HepG2 (cell line): ENCODE results near the gene BTG3. TPM values are rescaled to one million over a fixed set of nuclear protein-coding genes. Genes with fewer than 3 reads are reported as not detected.

Experiments used
- CBX5 ChIP-seq: sonication (generic); formaldehyde crosslinking; IDR thresholded peaks from 2 replicates; pipeline ENCODE4 v1.4.0; 2020; ENCODE audit warnings: missing genetic modification reagents, borderline replicate concordance
- CREB1 ChIP-seq, 2 experiments: fragments of 450-650 bp in 1 of 2; IDR thresholded peaks; 2 replicates each; pipeline ENCODE4 v1.6.1; 2016 to 2017; ENCODE audit warnings: control low read depth in 1 of 2, mild to moderate bottlenecking in 1 of 2, missing compliant biosample characterization in 1 of 2, missing genetic modification characterization in 1 of 2
- ERF ChIP-seq: IDR thresholded peaks from 2 replicates; pipeline ENCODE4 v1.6.1; 2018; ENCODE audit warnings: missing biosample characterization, missing genetic modification reagents
- FOXM1 ChIP-seq: sonication (generic); formaldehyde crosslinking; IDR thresholded peaks from 2 replicates; pipeline ENCODE4 v1.5.0; 2020; ENCODE audit warnings: missing genetic modification reagents
- MAFG ChIP-seq: sonication (generic); formaldehyde crosslinking; IDR thresholded peaks from 2 replicates; pipeline ENCODE4 v1.5.1; 2020; ENCODE audit warnings: mild to moderate bottlenecking, missing genetic modification reagents
- RFX5 ChIP-seq: IDR thresholded peaks from 2 replicates; pipeline ENCODE4 v1.6.1; 2011; ENCODE audit warnings: low read depth, low read length, improper control_type of control experiment
- SAP130 ChIP-seq: IDR thresholded peaks from 2 replicates; pipeline ENCODE4 v1.6.1; 2016; ENCODE audit warnings: low read depth
- SCMH1 ChIP-seq: sonication (generic); formaldehyde crosslinking; IDR thresholded peaks from 2 replicates; pipeline ENCODE4 v1.9.0; 2021; ENCODE audit warnings: missing genetic modification reagents, mild to moderate bottlenecking, borderline replicate concordance
- SMAD9 ChIP-seq: sonication (generic); formaldehyde crosslinking; IDR thresholded peaks from 2 replicates; pipeline ENCODE4 v1.5.1; 2020; ENCODE audit warnings: mild to moderate bottlenecking, missing genetic modification reagents
- SOX6 ChIP-seq, 2 experiments: fragments of 450-650 bp in 1 of 2; sonication (generic) in 1 of 2; formaldehyde crosslinking in 1 of 2; IDR thresholded peaks; 2 replicates each; pipeline versions ENCODE4 v1.4.0 to v1.6.1; 2017 to 2020; ENCODE audit warnings: antibody characterized with exemption in 1 of 2, mild to moderate bottlenecking in 1 of 2, missing genetic modification reagents in 1 of 2
- SRSF1 ChIP-seq: fragments of 200-400 bp; formaldehyde crosslinking; optimal IDR thresholded peaks from 2 replicates; pipeline ENCODE3; 2017; ENCODE audit warnings: mild to moderate bottlenecking, low read depth, low read length, moderate library complexity
- TGIF2 ChIP-seq: IDR thresholded peaks from 2 replicates; pipeline ENCODE4 v1.6.1; 2016; ENCODE audit warnings: control low read depth, missing compliant biosample characterization
- TSC22D2 ChIP-seq: sonication (generic); formaldehyde crosslinking; IDR thresholded peaks from 2 replicates; pipeline ENCODE4 v1.5.1; 2020; ENCODE audit warnings: missing genetic modification reagents, mild to moderate bottlenecking, borderline replicate concordance
- ZMYM4 ChIP-seq: sonication (generic); formaldehyde crosslinking; IDR thresholded peaks from 2 replicates; pipeline ENCODE4 v1.8.1; 2023; ENCODE audit warnings: mild to moderate bottlenecking, missing genetic modification reagents
- ZNF205 ChIP-seq: IDR thresholded peaks from 2 replicates; pipeline ENCODE4 v1.6.1; 2018; ENCODE audit warnings: missing biosample characterization, missing genetic modification reagents
- ZNF33B ChIP-seq: sonication (generic); formaldehyde crosslinking; IDR thresholded peaks from 2 replicates; pipeline ENCODE4 v1.5.1; 2020; ENCODE audit warnings: mild to moderate bottlenecking, missing genetic modification reagents
- ZNF501 ChIP-seq: sonication (generic); formaldehyde crosslinking; IDR thresholded peaks from 2 replicates; pipeline ENCODE4 v1.5.1; 2020; ENCODE audit warnings: mild to moderate bottlenecking, moderate library complexity, missing genetic modification reagents
- ZNF564 ChIP-seq: sonication (generic); formaldehyde crosslinking; IDR thresholded peaks from 2 replicates; pipeline ENCODE4 v1.8.1; 2023; ENCODE audit warnings: mild to moderate bottlenecking, missing genetic modification reagents
- ZNF878 ChIP-seq: sonication (generic); formaldehyde crosslinking; IDR thresholded peaks from 2 replicates; pipeline ENCODE4 v1.8.1; 2023; ENCODE audit warnings: mild to moderate bottlenecking, missing genetic modification reagents, moderate library complexity
- ZNF879 ChIP-seq: sonication (generic); formaldehyde crosslinking; IDR thresholded peaks from 2 replicates; pipeline ENCODE4 v1.8.1; 2023; ENCODE audit warnings: missing genetic modification reagents
- polyA plus RNA-seq, 8 experiments: library from polyadenylated mRNA; depleted of rRNA in 3 of 8; stranded (reverse) in 7 of 8; unstranded in 1 of 8; fragments of >200 nt; fragmentation: Illumina TruSeq in 4 of 8; extraction: Trizol in 4 of 8; gene quantifications; 2 replicates each; pipeline versions ENCODE4 v1.2.1 to v1.2.3, GENCODE V29; 2011 to 2016; ENCODE audit warnings: low read depth in 4 of 8, missing spikeins in 1 of 8, mixed read lengths in 1 of 8; ENCODE audit not compliant: insufficient read depth in 1 of 8
- total RNA-seq, 5 experiments: library from RNA; depleted of rRNA; stranded (reverse); fragments of >200 nt; fragmentation: Illumina TruSeq; extraction: Trizol; gene quantifications; 2 replicates each; pipeline ENCODE4 v1.2.3, GENCODE V29; 2016; ENCODE audit warnings: low read depth in 1 of 5
- TF ChIP-seq, protein P1 (sequence below): sonication (generic); formaldehyde crosslinking; IDR thresholded peaks from 2 replicates; pipeline ENCODE4 v1.9.0; 2022; ENCODE audit warnings: missing genetic modification reagents, mild to moderate bottlenecking, borderline replicate concordance
- TF ChIP-seq, protein P2 (sequence below): sonication (generic); formaldehyde crosslinking; IDR thresholded peaks from 2 replicates; pipeline ENCODE4 v1.8.1; 2023; ENCODE audit warnings: missing genetic modification reagents, mild to moderate bottlenecking, borderline replicate concordance
- TF ChIP-seq, protein P3 (sequence below): IDR thresholded peaks from 2 replicates; pipeline ENCODE4 v1.6.1; 2016; ENCODE audit warnings: missing compliant biosample characterization, missing genetic modification reagents, borderline replicate concordance
- TF ChIP-seq, protein P4 (sequence below): sonication (generic); formaldehyde crosslinking; IDR thresholded peaks from 2 replicates; pipeline ENCODE4 v1.4.0; 2020; ENCODE audit warnings: missing genetic modification reagents
- TF ChIP-seq, protein P5 (sequence below): sonication (generic); formaldehyde crosslinking; IDR thresholded peaks from 2 replicates; pipeline ENCODE4 v1.5.1; 2020; ENCODE audit warnings: missing genetic modification reagents, mild to moderate bottlenecking, borderline replicate concordance

The BTG3 gene
- total and polyA plus RNA-seq, 2 of the 13 experiments (the other 11 are each of a cell fraction or from before 2014, with no cell fraction given), result 13.9 to 27.4 TPM

DNA sequence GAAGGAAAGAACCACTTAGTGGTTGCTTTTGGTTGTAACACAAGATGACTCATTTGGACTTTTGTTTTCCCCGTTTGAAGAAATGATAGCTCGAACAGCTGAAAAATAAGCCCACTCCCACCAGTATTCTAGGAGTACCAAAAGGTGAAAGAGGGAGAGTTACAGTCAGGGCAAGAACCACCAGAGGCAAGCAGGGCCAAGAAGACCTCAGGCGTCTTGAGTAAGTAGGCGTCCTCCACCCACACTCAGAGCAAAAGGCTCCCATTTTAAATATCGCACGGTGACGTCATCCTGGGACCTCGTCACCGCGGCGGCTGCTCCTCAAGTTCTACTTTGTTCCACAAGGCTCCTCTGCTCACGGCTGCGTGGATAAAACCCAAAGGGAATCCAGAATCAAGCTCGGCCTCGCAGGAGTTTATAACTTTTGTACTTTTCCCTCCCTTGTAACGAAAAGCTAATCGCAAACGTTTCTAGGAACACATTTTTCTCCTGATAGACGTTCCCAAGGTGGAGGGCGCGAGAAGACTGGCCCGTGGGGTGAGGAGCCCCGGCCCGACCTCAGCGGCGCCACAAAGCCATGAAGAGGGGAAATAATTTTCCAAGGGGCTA is 1.2 kb downstream of the BTG3 start (continued):
- TF ChIP-seq, protein P1, sequence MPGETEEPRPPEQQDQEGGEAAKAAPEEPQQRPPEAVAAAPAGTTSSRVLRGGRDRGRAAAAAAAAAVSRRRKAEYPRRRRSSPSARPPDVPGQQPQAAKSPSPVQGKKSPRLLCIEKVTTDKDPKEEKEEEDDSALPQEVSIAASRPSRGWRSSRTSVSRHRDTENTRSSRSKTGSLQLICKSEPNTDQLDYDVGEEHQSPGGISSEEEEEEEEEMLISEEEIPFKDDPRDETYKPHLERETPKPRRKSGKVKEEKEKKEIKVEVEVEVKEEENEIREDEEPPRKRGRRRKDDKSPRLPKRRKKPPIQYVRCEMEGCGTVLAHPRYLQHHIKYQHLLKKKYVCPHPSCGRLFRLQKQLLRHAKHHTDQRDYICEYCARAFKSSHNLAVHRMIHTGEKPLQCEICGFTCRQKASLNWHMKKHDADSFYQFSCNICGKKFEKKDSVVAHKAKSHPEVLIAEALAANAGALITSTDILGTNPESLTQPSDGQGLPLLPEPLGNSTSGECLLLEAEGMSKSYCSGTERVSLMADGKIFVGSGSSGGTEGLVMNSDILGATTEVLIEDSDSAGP, result no peak
- TF ChIP-seq SOX6 (IDR thresholded peaks at IDR 0.05) (no peak), SOX6 (CRISPR knock-in tag; IDR thresholded peaks at IDR 0.05) (peak; percentile 33; the same call in 1 of the 2 replicates), ZNF205 (CRISPR knock-in tag) (no peak), FOXM1 (CRISPR knock-in tag) (no peak), RFX5 (peak; percentile 29; the same call in 1 of the 2 replicates), SRSF1 (peak; percentile 21), SCMH1 (no peak), ZNF501 (CRISPR knock-in tag) (peak; percentile 33; the same call in 1 of the 2 replicates), SMAD9 (CRISPR knock-in tag) (no peak), CREB1 (IDR thresholded peaks at IDR 0.05) (peak; percentile 99), CREB1 (CRISPR knock-in tag; IDR thresholded peaks at IDR 0.05) (no peak), SAP130 (CRISPR knock-in tag) (peak; percentile 11; the same call in 1 of the 2 replicates), ZNF564 (CRISPR knock-in tag) (0 out of 2 replicates have a peak, but pooled peaks have one; percentile 54), ZNF878 (no peak), ZNF879 (CRISPR knock-in tag) (no peak), TSC22D2 (no peak), ZMYM4 (CRISPR knock-in tag) (no peak), TGIF2 (CRISPR knock-in tag) (0 out of 2 replicates have a peak, but pooled peaks have one; percentile 5), MAFG (CRISPR knock-in tag) (no peak), ERF (no peak), CBX5 (no peak), ZNF33B (CRISPR knock-in tag) (0 out of 2 replicates have a peak, but pooled peaks have one; percentile 47)
- TF ChIP-seq, protein P2, sequence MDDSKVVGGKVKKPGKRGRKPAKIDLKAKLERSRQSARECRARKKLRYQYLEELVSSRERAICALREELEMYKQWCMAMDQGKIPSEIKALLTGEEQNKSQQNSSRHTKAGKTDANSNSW (CRISPR knock-in tag), result no peak
- TF ChIP-seq, protein P3, sequence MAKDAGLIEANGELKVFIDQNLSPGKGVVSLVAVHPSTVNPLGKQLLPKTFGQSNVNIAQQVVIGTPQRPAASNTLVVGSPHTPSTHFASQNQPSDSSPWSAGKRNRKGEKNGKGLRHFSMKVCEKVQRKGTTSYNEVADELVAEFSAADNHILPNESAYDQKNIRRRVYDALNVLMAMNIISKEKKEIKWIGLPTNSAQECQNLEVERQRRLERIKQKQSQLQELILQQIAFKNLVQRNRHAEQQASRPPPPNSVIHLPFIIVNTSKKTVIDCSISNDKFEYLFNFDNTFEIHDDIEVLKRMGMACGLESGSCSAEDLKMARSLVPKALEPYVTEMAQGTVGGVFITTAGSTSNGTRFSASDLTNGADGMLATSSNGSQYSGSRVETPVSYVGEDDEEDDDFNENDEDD (CRISPR knock-in tag), result no peak
- TF ChIP-seq, protein P4, sequence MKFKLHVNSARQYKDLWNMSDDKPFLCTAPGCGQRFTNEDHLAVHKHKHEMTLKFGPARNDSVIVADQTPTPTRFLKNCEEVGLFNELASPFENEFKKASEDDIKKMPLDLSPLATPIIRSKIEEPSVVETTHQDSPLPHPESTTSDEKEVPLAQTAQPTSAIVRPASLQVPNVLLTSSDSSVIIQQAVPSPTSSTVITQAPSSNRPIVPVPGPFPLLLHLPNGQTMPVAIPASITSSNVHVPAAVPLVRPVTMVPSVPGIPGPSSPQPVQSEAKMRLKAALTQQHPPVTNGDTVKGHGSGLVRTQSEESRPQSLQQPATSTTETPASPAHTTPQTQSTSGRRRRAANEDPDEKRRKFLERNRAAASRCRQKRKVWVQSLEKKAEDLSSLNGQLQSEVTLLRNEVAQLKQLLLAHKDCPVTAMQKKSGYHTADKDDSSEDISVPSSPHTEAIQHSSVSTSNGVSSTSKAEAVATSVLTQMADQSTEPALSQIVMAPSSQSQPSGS (CRISPR knock-in tag), result peak; percentile 81
- TF ChIP-seq, protein P5, sequence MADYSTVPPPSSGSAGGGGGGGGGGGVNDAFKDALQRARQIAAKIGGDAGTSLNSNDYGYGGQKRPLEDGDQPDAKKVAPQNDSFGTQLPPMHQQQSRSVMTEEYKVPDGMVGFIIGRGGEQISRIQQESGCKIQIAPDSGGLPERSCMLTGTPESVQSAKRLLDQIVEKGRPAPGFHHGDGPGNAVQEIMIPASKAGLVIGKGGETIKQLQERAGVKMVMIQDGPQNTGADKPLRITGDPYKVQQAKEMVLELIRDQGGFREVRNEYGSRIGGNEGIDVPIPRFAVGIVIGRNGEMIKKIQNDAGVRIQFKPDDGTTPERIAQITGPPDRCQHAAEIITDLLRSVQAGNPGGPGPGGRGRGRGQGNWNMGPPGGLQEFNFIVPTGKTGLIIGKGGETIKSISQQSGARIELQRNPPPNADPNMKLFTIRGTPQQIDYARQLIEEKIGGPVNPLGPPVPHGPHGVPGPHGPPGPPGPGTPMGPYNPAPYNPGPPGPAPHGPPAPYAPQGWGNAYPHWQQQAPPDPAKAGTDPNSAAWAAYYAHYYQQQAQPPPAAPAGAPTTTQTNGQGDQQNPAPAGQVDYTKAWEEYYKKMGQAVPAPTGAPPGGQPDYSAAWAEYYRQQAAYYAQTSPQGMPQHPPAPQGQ, result no peak
